Ishikawa (cell line): ENCODE data around the gene CXCR1.

ENCODE experiments used
- RAD21 ChIP-seq: IDR thresholded peaks from 2 replicates; pipeline ENCODE4 v1.6.1; 2012; ENCODE audit warnings: low read depth
- TAF1 ChIP-seq: IDR thresholded peaks from 2 replicates; pipeline ENCODE4 v1.6.1; 2012; ENCODE audit warnings: low read depth, mild to moderate bottlenecking
- TF ChIP-seq, protein P1 (sequence below): IDR thresholded peaks from 2 replicates; pipeline ENCODE4 v1.6.1; 2012

GRCh38 chr2:218186876-218187275, 20.1 kb upstream of the CXCR1 start:
- TF ChIP-seq, protein P1, sequence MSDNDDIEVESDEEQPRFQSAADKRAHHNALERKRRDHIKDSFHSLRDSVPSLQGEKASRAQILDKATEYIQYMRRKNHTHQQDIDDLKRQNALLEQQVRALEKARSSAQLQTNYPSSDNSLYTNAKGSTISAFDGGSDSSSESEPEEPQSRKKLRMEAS: no peak
- TF ChIP-seq TAF1: no peak
- TF ChIP-seq RAD21: no peak
